Gastrocnemius medialis (tissue), 4 donors: ENCODE results near the gene TRUB1.

Experiments
- CTCF ChIP-seq, 5 experiments: fragments of 450-650 bp in 3 of 5; fragments of 200-600 bp in 2 of 5; sonication (generic) in 2 of 5; IDR thresholded peaks in 4 of 5; conservative IDR thresholded peaks in 1 of 5; 1 replicate in 4 of 5; 2 replicates in 1 of 5; pipeline ENCODE4 v1.5.1; 2016 to 2019; ENCODE audit warnings: antibody characterized with exemption in 5 of 5, mild to moderate bottlenecking in 3 of 5, moderate library complexity in 3 of 5
- POLR2A ChIP-seq, 2 donors: fragments of 450-650 bp; IDR thresholded peaks; one replicate each; pipeline ENCODE4 v1.6.1; 2017; ENCODE audit warnings: antibody characterized with exemption in 2 of 2, mild to moderate bottlenecking in 2 of 2, moderate library complexity in 2 of 2

- TF ChIP-seq CTCF (IDR thresholded peaks at IDR 0.05 in 4 of 5, conservative IDR thresholded peaks at IDR 0.05 in 1 of 5) = no peak
- no peak for TF ChIP-seq POLR2A (IDR thresholded peaks at IDR 0.05)
Measured at GRCh38 chr10:114899982-114900381, 38.0 kb upstream of the TRUB1 start.
